Vagina (tissue), 2 donors: ENCODE results near the gene EYS. TPM values are rescaled to one million over a fixed set of nuclear protein-coding genes. Genes with fewer than 3 reads are reported as not detected.

Experiments used
- DNase-seq, 2 donors: peaks; one replicate each; pipeline ENCODE4 v3.0.0-alpha.2; 2017; ENCODE audit errors: extremely low spot score in 2 of 2
- H3K27ac ChIP-seq: fragments of 200-600 bp; sonication (generic); one replicate; pipeline ENCODE4 v1.5.1; 2019
- H3K27me3 ChIP-seq: fragments of 200-600 bp; sonication (generic); one replicate; pipeline ENCODE4 v1.5.1; 2019
- H3K36me3 ChIP-seq, 2 donors: fragments of 200-600 bp; sonication (generic); one replicate each; pipeline ENCODE4 v1.5.1; 2017 to 2019
- H3K4me1 ChIP-seq: fragments of 200-600 bp; sonication (generic); one replicate; pipeline ENCODE4 v1.5.1; 2019
- H3K4me3 ChIP-seq, 2 donors: fragments of 200-600 bp; sonication (generic); 1 replicate in 1 of 2; 2 replicates in 1 of 2; pipeline ENCODE4 v1.5.1; 2016 to 2019
- H3K9me3 ChIP-seq: fragments of 200-600 bp; sonication (generic); one replicate; pipeline ENCODE4 v1.5.1; 2019
- POLR2A ChIP-seq, 2 donors: fragments of 450-650 bp; IDR thresholded peaks; one replicate each; pipeline ENCODE4 v1.6.1; 2017; ENCODE audit warnings: antibody characterized with exemption in 2 of 2, mild to moderate bottlenecking in 2 of 2, moderate library complexity in 2 of 2
- POLR2AphosphoS5 ChIP-seq, 2 donors: sonication (generic); formaldehyde crosslinking; IDR thresholded peaks; one replicate each; pipeline ENCODE4 v1.9.0; 2017; ENCODE audit warnings: antibody characterized with exemption in 2 of 2, mild to moderate bottlenecking in 2 of 2, low read depth in 1 of 2; ENCODE audit not compliant: insufficient read depth in 1 of 2
- intact Hi-C: fragments of 100-400 bp; cut with DNase I; formaldehyde crosslinking; loops from one replicate; pipeline ENCODE4 v1.15.1; 2023
- total RNA-seq: library from RNA; depleted of rRNA; stranded (reverse); fragments of >200 nt; gene quantifications from one replicate; pipeline ENCODE4 v1.2.3, GENCODE V29; 2016
- TF ChIP-seq, protein P1 (sequence below), 3 experiments: fragments of 450-650 bp in 2 of 3; fragments of 200-600 bp in 1 of 3; sonication (generic) in 1 of 3; IDR thresholded peaks; one replicate each; pipeline ENCODE4 v1.5.1; 2017 to 2019; ENCODE audit warnings: antibody characterized with exemption in 3 of 3, mild to moderate bottlenecking in 2 of 3, moderate library complexity in 2 of 3

The EYS gene
- total RNA-seq, 1 donor from 2014 or later = not detected

GRCh38 chr6:64259372-64259771, 1447.7 kb downstream of the EYS start:
- TF ChIP-seq POLR2A (IDR thresholded peaks at IDR 0.05) (no peak), POLR2AphosphoS5 (IDR thresholded peaks at IDR 0.05; ENCODE audit: insufficient read depth in 1 of 2, low read depth in 1 of 2) (no peak)
- TF ChIP-seq, protein P1, sequence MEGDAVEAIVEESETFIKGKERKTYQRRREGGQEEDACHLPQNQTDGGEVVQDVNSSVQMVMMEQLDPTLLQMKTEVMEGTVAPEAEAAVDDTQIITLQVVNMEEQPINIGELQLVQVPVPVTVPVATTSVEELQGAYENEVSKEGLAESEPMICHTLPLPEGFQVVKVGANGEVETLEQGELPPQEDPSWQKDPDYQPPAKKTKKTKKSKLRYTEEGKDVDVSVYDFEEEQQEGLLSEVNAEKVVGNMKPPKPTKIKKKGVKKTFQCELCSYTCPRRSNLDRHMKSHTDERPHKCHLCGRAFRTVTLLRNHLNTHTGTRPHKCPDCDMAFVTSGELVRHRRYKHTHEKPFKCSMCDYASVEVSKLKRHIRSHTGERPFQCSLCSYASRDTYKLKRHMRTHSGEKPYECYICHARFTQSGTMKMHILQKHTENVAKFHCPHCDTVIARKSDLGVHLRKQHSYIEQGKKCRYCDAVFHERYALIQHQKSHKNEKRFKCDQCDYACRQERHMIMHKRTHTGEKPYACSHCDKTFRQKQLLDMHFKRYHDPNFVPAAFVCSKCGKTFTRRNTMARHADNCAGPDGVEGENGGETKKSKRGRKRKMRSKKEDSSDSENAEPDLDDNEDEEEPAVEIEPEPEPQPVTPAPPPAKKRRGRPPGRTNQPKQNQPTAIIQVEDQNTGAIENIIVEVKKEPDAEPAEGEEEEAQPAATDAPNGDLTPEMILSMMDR (IDR thresholded peaks at IDR 0.05) = no peak
- no peak overlapping the region for H3K4me3 ChIP-seq
- H3K36me3 ChIP-seq = no peaks in the 10 kb centered on the region
- no peak for DNase-seq
- no peaks in the 10 kb centered on the region for H3K9me3 ChIP-seq
- H3K27me3 ChIP-seq = no peaks in the 10 kb centered on the region
- intact Hi-C loops = no loop called here
- H3K27ac ChIP-seq = no peak overlapping the region
- no peaks in the 10 kb centered on the region for H3K4me1 ChIP-seq

GRCh38 chr6:64258752-64259151, 1448.3 kb downstream of the EYS start:
- TF ChIP-seq, protein P1 (IDR thresholded peaks at IDR 0.05) = no peak
- no peak for TF ChIP-seq POLR2AphosphoS5 (IDR thresholded peaks at IDR 0.05; ENCODE audit: insufficient read depth in 1 of 2, low read depth in 1 of 2)
- no peak for TF ChIP-seq POLR2A (IDR thresholded peaks at IDR 0.05)
- intact Hi-C loops = no loop called here
- no peaks in the 10 kb centered on the region for H3K9me3 ChIP-seq
- no peak for DNase-seq
- no peak overlapping the region for H3K4me3 ChIP-seq
- H3K36me3 ChIP-seq = no peaks in the 10 kb centered on the region
- H3K27ac ChIP-seq = no peak overlapping the region
- no peaks in the 10 kb centered on the region for H3K27me3 ChIP-seq
- H3K4me1 ChIP-seq = no peaks in the 10 kb centered on the region

DNA sequence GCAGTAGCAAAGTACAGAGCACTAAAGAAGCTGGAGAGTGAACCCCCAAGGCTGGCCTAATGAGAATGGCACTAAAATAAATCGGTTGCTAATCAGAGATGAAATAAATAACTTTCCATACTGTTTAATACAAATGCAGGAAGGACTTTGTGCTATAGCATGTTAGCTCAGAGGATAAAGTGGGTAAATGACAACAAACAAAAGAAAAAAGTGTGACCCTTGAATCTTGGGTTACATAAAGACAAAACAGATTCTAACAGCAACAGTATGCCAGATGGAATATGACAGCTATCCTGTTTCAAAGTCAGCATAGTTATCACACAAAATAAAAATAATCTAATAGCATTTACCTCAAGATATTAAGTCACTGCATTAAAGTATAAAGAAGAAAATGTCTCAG, 1448.7 kb downstream of the EYS start:
- no peaks in the 10 kb centered on the region for H3K4me1 ChIP-seq
- H3K27me3 ChIP-seq = no peaks in the 10 kb centered on the region
- TF ChIP-seq, protein P1 (IDR thresholded peaks at IDR 0.05) = no peak
- no peak for TF ChIP-seq POLR2AphosphoS5 (IDR thresholded peaks at IDR 0.05; ENCODE audit: insufficient read depth in 1 of 2, low read depth in 1 of 2)
- TF ChIP-seq POLR2A (IDR thresholded peaks at IDR 0.05) = no peak
- intact Hi-C loops = no loop called here
- H3K36me3 ChIP-seq = no peaks in the 10 kb centered on the region
- no peaks in the 10 kb centered on the region for H3K9me3 ChIP-seq
- no peak overlapping the region for H3K4me3 ChIP-seq
- no peak overlapping the region for H3K27ac ChIP-seq
- no peak for DNase-seq

DNA sequence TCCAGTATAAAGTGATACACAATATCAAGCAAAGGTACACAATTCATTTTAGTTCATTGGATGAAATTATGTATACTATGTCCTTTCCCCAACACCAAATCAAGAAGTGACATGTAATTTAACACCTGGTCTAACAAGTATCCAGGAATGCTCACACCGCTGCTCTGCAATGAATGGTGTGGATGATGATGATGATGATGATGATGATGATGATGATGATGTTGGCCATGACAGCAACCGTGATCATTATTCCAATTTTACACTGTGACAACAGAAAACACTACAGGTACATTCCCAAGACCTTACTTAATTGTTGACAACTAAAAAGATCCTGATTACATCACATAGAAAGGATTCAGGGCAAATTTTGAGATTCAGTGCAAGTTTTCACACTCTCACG, 1449.4 kb downstream of the EYS start:
- Histone ChIP-seq H3K4me3 (no peak overlapping the region), H3K36me3 (no peaks in the 10 kb centered on the region), H3K9me3 (no peaks in the 10 kb centered on the region), H3K27ac (no peak overlapping the region), H3K27me3 (no peaks in the 10 kb centered on the region), H3K4me1 (no peaks in the 10 kb centered on the region)
- no peak for TF ChIP-seq POLR2A (IDR thresholded peaks at IDR 0.05)
- no peak for TF ChIP-seq POLR2AphosphoS5 (IDR thresholded peaks at IDR 0.05; ENCODE audit: insufficient read depth in 1 of 2, low read depth in 1 of 2)
- TF ChIP-seq, protein P1 (IDR thresholded peaks at IDR 0.05) = no peak
- intact Hi-C loops = no loop called here
- DNase-seq = no peak

GRCh38 chr6:64256483-64256882, 1450.5 kb downstream of the EYS start:
- no peaks in the 10 kb centered on the region for H3K4me1 ChIP-seq
- no peak for TF ChIP-seq POLR2A (IDR thresholded peaks at IDR 0.05)
- TF ChIP-seq, protein P1 (IDR thresholded peaks at IDR 0.05) = no peak
- no peak for TF ChIP-seq POLR2AphosphoS5 (IDR thresholded peaks at IDR 0.05; ENCODE audit: insufficient read depth in 1 of 2, low read depth in 1 of 2)
- intact Hi-C loops = no loop called here
- no peaks in the 10 kb centered on the region for H3K36me3 ChIP-seq
- no peaks in the 10 kb centered on the region for H3K27me3 ChIP-seq
- no peak for DNase-seq
- no peak overlapping the region for H3K27ac ChIP-seq
- no peak overlapping the region for H3K4me3 ChIP-seq
- H3K9me3 ChIP-seq = no peaks in the 10 kb centered on the region
